H1 (cell line): Measurements from ENCODE around the gene CMKLR1.

ENCODE experiments used
- BRCA1 ChIP-seq: IDR thresholded peaks from 2 replicates; pipeline ENCODE4 v1.6.1; 2012; ENCODE audit warnings: low read depth, low read length, improper control_type of control experiment
- JUND ChIP-seq: IDR thresholded peaks from 2 replicates; pipeline ENCODE4 v1.6.1; 2011; ENCODE audit warnings: mild to moderate bottlenecking, improper control_type of control experiment, low read length
- KDM5A ChIP-seq: fragments of 200-600 bp; IDR thresholded peaks from 2 replicates; pipeline ENCODE4 v1.7.1; 2012; ENCODE audit warnings: mild to moderate bottlenecking, low read length, inconsistent platforms, mixed read lengths
- POLR2A ChIP-seq, 2 experiments: IDR thresholded peaks; 1 replicate in 1 of 2; 2 replicates in 1 of 2; pipeline ENCODE4 v1.6.1; 2011; ENCODE audit warnings: low read depth in 2 of 2, low read length in 2 of 2, mild to moderate bottlenecking in 2 of 2; ENCODE audit errors: control extremely low read depth in 1 of 2
- RAD21 ChIP-seq, 2 experiments: IDR thresholded peaks in 1 of 2; conservative IDR thresholded peaks in 1 of 2; 2 replicates each; pipeline ENCODE4 v1.6.1; 2011; ENCODE audit warnings: low read depth in 2 of 2, low read length in 2 of 2, improper control_type of control experiment in 1 of 2, inconsistent platforms in 1 of 2, mild to moderate bottlenecking in 1 of 2, moderate library complexity in 1 of 2
- RBBP5 ChIP-seq: IDR thresholded peaks from 2 replicates; pipeline ENCODE4 v1.7.1; 2012; ENCODE audit warnings: low read depth, mild to moderate bottlenecking, inconsistent platforms, low read length, moderate library complexity, borderline replicate concordance
- RFX5 ChIP-seq: IDR thresholded peaks from 2 replicates; pipeline ENCODE4 v1.6.1; 2011; ENCODE audit warnings: low read depth, low read length, improper control_type of control experiment, borderline replicate concordance
- SP1 ChIP-seq: IDR thresholded peaks from 2 replicates; pipeline ENCODE4 v1.6.1; 2011; ENCODE audit warnings: low read depth, low read length
- TF ChIP-seq, protein P1 (sequence below), 3 experiments: IDR thresholded peaks; 1 replicate in 2 of 3; 2 replicates in 1 of 3; pipeline versions ENCODE4 v1.5.1 to v1.6.1; 2011; ENCODE audit warnings: low read length in 3 of 3, mild to moderate bottlenecking in 3 of 3, inconsistent platforms in 2 of 3, low read depth in 1 of 3, moderate library complexity in 1 of 3; ENCODE audit not compliant: insufficient read depth in 1 of 3; ENCODE audit errors: control extremely low read depth in 1 of 3

DNA sequence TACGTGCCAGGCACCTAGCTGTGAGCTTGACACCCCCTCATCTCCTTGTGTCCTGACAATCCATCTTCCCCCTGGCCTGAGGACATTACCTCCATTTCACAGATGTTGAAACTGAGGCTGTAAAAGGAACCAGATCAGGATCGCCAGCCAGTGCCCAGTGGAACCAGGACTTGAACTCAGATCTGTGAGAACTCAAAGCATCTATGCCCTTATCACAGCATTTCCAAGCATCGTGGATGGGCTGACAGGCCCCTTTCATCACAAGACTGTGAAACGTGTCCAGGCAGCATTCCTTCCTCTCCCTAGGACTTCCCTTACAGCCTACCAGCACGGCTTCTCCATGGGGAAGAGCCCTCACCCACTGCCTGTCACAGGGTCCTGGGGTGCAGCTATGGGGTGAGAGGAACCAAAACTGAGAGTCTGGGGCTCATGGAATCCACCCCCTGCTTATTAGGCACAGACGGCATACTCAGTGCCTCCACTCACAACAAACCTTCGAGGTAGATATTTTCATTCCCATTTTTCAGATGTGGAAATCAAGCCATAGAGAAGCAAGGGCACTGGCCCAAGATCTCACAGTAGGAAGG, 26.9 kb downstream of the CMKLR1 start:
- no peak for TF ChIP-seq POLR2A (IDR thresholded peaks at IDR 0.05; ENCODE audit: control extremely low read depth in 1 of 2, low read depth in 2 of 2, low read length in 2 of 2)
- TF ChIP-seq, protein P1, sequence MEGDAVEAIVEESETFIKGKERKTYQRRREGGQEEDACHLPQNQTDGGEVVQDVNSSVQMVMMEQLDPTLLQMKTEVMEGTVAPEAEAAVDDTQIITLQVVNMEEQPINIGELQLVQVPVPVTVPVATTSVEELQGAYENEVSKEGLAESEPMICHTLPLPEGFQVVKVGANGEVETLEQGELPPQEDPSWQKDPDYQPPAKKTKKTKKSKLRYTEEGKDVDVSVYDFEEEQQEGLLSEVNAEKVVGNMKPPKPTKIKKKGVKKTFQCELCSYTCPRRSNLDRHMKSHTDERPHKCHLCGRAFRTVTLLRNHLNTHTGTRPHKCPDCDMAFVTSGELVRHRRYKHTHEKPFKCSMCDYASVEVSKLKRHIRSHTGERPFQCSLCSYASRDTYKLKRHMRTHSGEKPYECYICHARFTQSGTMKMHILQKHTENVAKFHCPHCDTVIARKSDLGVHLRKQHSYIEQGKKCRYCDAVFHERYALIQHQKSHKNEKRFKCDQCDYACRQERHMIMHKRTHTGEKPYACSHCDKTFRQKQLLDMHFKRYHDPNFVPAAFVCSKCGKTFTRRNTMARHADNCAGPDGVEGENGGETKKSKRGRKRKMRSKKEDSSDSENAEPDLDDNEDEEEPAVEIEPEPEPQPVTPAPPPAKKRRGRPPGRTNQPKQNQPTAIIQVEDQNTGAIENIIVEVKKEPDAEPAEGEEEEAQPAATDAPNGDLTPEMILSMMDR (IDR thresholded peaks at IDR 0.05; ENCODE audit: control extremely low read depth in 1 of 3, insufficient read depth in 1 of 3, low read depth in 1 of 3, low read length in 3 of 3) = no peak
- TF ChIP-seq RBBP5 = no peak
- TF ChIP-seq RAD21 (IDR thresholded peaks at IDR 0.05 in 1 of 2, conservative IDR thresholded peaks at IDR 0.05 in 1 of 2; ENCODE audit: low read depth in 2 of 2, low read length in 2 of 2) = no peak
- no peak for TF ChIP-seq SP1
- TF ChIP-seq BRCA1 = no peak
- TF ChIP-seq RFX5 = no peak
- no peak for TF ChIP-seq KDM5A
- no peak for TF ChIP-seq JUND
